Vagina (tissue), 2 donors: ENCODE data around the gene MORN5. TPM values are rescaled to one million over a fixed set of nuclear protein-coding genes. Genes with fewer than 3 reads are reported as not detected.

ENCODE experiments used
- DNase-seq, 2 donors: peaks; one replicate each; pipeline ENCODE4 v3.0.0-alpha.2; 2017; ENCODE audit errors: extremely low spot score in 2 of 2
- H3K27ac ChIP-seq: fragments of 200-600 bp; sonication (generic); one replicate; pipeline ENCODE4 v1.5.1; 2019
- H3K27me3 ChIP-seq: fragments of 200-600 bp; sonication (generic); one replicate; pipeline ENCODE4 v1.5.1; 2019
- H3K36me3 ChIP-seq, 2 donors: fragments of 200-600 bp; sonication (generic); one replicate each; pipeline ENCODE4 v1.5.1; 2017 to 2019
- H3K4me1 ChIP-seq: fragments of 200-600 bp; sonication (generic); one replicate; pipeline ENCODE4 v1.5.1; 2019
- H3K4me3 ChIP-seq, 2 donors: fragments of 200-600 bp; sonication (generic); 1 replicate in 1 of 2; 2 replicates in 1 of 2; pipeline ENCODE4 v1.5.1; 2016 to 2019
- H3K9me3 ChIP-seq: fragments of 200-600 bp; sonication (generic); one replicate; pipeline ENCODE4 v1.5.1; 2019
- POLR2A ChIP-seq, 2 donors: fragments of 450-650 bp; IDR thresholded peaks; one replicate each; pipeline ENCODE4 v1.6.1; 2017; ENCODE audit warnings: antibody characterized with exemption in 2 of 2, mild to moderate bottlenecking in 2 of 2, moderate library complexity in 2 of 2
- POLR2AphosphoS5 ChIP-seq, 2 donors: sonication (generic); formaldehyde crosslinking; IDR thresholded peaks; one replicate each; pipeline ENCODE4 v1.9.0; 2017; ENCODE audit warnings: antibody characterized with exemption in 2 of 2, mild to moderate bottlenecking in 2 of 2, low read depth in 1 of 2; ENCODE audit not compliant: insufficient read depth in 1 of 2
- intact Hi-C: fragments of 100-400 bp; cut with DNase I; formaldehyde crosslinking; loops from one replicate; pipeline ENCODE4 v1.15.1; 2023
- total RNA-seq: library from RNA; depleted of rRNA; stranded (reverse); fragments of >200 nt; gene quantifications from one replicate; pipeline ENCODE4 v1.2.3, GENCODE V29; 2016
- TF ChIP-seq, protein P1 (sequence below), 3 experiments: fragments of 450-650 bp in 2 of 3; fragments of 200-600 bp in 1 of 3; sonication (generic) in 1 of 3; IDR thresholded peaks; one replicate each; pipeline ENCODE4 v1.5.1; 2017 to 2019; ENCODE audit warnings: antibody characterized with exemption in 3 of 3, mild to moderate bottlenecking in 2 of 3, moderate library complexity in 2 of 3

The MORN5 gene
- total RNA-seq, 1 donor from 2014 or later: not detected

DNA sequence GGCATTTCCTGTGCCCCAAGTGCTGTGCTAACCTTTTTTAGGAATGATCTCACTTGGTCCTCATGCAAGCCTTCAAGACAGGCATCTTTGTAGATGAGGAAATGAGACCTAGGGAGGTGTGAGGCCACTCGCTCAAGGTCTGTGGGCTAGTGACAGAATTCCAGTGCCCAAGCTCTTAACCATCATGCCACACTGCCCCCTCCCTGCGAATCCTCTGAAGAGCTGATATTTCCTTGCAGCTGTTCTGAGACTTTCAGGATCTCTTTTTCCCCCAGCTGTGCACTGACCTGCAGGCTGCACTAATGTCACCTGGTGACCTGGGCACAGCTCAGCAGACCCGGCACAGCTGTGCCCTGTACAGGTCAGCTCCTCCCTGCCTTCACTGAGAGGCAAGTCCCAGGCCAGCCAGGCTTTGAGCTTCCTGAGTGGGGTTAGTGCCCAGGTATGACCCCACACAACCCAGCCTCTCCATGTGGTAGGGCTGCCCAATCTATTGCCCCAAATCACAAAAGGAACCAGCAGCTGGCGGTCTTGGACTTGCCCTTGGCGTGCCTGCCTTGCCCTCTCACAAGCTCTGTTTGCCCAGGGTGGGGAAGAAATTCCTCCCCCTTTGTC is 32.7 kb downstream of the MORN5 start:
- intact Hi-C loops: no loop called here
- Histone ChIP-seq H3K27me3 (no peaks in the 10 kb centered on the region), H3K4me1 (no peaks in the 10 kb centered on the region), H3K4me3 (no peak overlapping the region), H3K27ac (no peak overlapping the region), H3K36me3 (no peaks in the 10 kb centered on the region), H3K9me3 (no peaks in the 10 kb centered on the region)
- TF ChIP-seq, protein P1, sequence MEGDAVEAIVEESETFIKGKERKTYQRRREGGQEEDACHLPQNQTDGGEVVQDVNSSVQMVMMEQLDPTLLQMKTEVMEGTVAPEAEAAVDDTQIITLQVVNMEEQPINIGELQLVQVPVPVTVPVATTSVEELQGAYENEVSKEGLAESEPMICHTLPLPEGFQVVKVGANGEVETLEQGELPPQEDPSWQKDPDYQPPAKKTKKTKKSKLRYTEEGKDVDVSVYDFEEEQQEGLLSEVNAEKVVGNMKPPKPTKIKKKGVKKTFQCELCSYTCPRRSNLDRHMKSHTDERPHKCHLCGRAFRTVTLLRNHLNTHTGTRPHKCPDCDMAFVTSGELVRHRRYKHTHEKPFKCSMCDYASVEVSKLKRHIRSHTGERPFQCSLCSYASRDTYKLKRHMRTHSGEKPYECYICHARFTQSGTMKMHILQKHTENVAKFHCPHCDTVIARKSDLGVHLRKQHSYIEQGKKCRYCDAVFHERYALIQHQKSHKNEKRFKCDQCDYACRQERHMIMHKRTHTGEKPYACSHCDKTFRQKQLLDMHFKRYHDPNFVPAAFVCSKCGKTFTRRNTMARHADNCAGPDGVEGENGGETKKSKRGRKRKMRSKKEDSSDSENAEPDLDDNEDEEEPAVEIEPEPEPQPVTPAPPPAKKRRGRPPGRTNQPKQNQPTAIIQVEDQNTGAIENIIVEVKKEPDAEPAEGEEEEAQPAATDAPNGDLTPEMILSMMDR (IDR thresholded peaks at IDR 0.05): no peak
- TF ChIP-seq POLR2AphosphoS5 (IDR thresholded peaks at IDR 0.05; ENCODE audit: insufficient read depth in 1 of 2, low read depth in 1 of 2): no peak
- no peak for DNase-seq

DNA sequence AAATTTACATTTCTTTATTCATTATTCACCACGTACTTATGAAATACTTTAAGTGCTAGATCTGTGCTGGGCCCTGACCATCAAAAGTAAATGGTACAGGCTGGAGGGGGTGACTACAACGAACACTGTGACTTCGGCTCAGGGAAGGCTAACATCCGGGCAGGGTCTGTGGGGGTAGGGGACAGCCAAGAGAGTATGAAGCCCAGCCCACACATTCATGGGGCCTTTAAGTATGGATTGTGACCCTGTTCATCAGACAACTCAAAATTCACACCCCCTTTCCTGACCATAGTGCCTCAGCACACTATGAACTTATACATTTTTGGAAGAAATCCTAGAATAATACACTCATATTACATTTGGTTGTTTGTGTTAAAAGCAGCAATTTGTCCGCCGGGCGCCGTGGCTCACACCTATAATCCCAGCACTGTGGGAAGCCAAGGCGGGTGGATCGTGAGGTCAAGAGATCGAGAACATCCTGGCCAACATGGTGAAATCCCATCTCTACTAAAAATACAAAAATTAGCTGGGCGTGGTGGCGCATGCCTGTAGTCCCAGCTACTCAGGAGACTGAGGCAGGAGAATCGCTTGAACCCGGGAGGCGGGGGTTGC is 33.3 kb downstream of the MORN5 start:
- TF ChIP-seq POLR2AphosphoS5 (IDR thresholded peaks at IDR 0.05; ENCODE audit: insufficient read depth in 1 of 2, low read depth in 1 of 2): no peak
- TF ChIP-seq POLR2A (IDR thresholded peaks at IDR 0.05): no peak
- TF ChIP-seq, protein P1 (IDR thresholded peaks at IDR 0.05): no peak
- intact Hi-C loops: no loop called here
- no peak overlapping the region for H3K27ac ChIP-seq

DNA sequence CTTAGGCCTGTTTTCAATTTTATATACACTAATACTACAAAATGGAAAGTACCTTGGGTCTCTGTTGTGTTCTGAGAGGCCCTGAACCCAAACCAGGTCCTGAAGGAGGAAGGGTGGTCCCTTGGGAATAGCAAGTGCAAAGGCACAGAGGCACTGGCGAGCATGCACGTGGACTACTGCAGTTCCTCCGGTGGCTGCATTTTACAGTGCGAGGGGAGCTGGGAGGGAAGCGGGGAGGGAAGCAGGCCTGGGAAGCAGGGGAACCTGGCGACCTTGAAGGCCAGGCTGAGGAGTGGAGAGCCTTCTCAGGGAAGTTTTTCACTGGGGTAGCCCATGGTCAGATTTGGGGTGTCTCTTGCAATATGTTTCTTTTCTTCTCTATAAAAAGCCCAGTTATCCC is 33.9 kb downstream of the MORN5 start:
- Histone ChIP-seq H3K36me3 (no peaks in the 10 kb centered on the region), H3K4me3 (no peak overlapping the region), H3K9me3 (no peaks in the 10 kb centered on the region), H3K4me1 (no peaks in the 10 kb centered on the region), H3K27ac (no peak overlapping the region), H3K27me3 (no peaks in the 10 kb centered on the region)
- TF ChIP-seq, protein P1 (IDR thresholded peaks at IDR 0.05): no peak
- TF ChIP-seq POLR2A (IDR thresholded peaks at IDR 0.05) (no peak), POLR2AphosphoS5 (IDR thresholded peaks at IDR 0.05; ENCODE audit: insufficient read depth in 1 of 2, low read depth in 1 of 2) (no peak)
- no peak for DNase-seq
- intact Hi-C loops: no loop called here

More for the DNA sequence above, 33.3 kb downstream of the MORN5 start:
- no peaks in the 10 kb centered on the region for H3K27me3 ChIP-seq
- H3K9me3 ChIP-seq: no peaks in the 10 kb centered on the region
- no peak overlapping the region for H3K4me3 ChIP-seq
- DNase-seq: no peak
- H3K4me1 ChIP-seq: no peaks in the 10 kb centered on the region
- no peaks in the 10 kb centered on the region for H3K36me3 ChIP-seq

DNA sequence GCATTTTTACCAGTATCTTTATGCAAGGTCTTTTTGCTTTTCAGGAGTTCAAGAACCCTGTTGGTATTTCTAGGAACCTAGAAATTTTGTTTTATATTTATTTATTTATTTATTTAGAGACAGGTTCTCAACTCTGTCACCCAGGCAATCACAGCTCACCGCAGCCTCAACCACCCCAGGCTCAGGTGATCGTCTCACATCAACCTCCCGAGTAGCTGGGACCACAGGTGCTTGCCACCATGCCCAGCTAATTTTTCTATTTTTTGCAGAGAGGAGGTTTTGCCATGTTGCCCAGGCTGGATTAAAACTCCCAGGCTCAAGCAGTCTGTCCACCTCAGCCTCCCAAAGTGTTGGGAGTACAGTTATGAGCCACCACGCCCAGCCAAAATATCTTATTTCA is 36.2 kb downstream of the MORN5 start:
- DNase-seq: no peak
- Histone ChIP-seq H3K27me3 (no peaks in the 10 kb centered on the region), H3K4me1 (no peaks in the 10 kb centered on the region), H3K4me3 (no peak overlapping the region), H3K27ac (no peak overlapping the region), H3K9me3 (no peaks in the 10 kb centered on the region), H3K36me3 (no peaks in the 10 kb centered on the region)
- TF ChIP-seq POLR2AphosphoS5 (IDR thresholded peaks at IDR 0.05; ENCODE audit: insufficient read depth in 1 of 2, low read depth in 1 of 2): no peak
- TF ChIP-seq, protein P1 (IDR thresholded peaks at IDR 0.05): no peak
- no peak for TF ChIP-seq POLR2A (IDR thresholded peaks at IDR 0.05)
- intact Hi-C loops: no loop called here

DNA sequence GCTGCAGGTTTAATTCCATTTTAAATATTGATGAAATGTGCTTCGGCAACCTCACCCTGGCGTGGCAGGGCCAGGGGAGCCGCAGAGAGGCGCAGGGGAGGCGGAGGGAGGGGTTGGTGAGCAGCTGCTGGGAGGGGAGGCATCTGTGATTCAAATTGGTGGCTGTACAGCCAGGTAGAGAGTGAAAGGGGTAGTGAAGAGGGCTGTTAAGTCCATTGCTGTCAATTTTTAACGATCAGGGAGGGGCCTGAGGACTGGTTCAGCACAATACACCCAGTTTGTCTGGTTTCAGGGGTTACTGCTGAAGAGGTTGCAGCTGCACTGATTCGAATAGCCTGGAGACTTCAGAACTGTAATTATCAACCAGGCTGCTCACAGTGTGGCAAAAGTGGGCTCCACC is 37.7 kb downstream of the MORN5 start:
- no peaks in the 10 kb centered on the region for H3K9me3 ChIP-seq
- H3K4me1 ChIP-seq: no peaks in the 10 kb centered on the region
- no peak for DNase-seq
- H3K27ac ChIP-seq: no peak overlapping the region
- H3K4me3 ChIP-seq: no peak overlapping the region
- H3K36me3 ChIP-seq: no peaks in the 10 kb centered on the region
- intact Hi-C loops: no loop called here
- no peak for TF ChIP-seq POLR2A (IDR thresholded peaks at IDR 0.05)
- TF ChIP-seq, protein P1 (IDR thresholded peaks at IDR 0.05): no peak
- TF ChIP-seq POLR2AphosphoS5 (IDR thresholded peaks at IDR 0.05; ENCODE audit: insufficient read depth in 1 of 2, low read depth in 1 of 2): no peak
- H3K27me3 ChIP-seq: no peaks in the 10 kb centered on the region
